ES-I3 (cell line): ENCODE measurements around the gene TSEN15.

Experiments used
- H3K36me3 ChIP-seq: 2 replicates; pipeline ENCODE4 v1.6.1; 2013; ENCODE audit warnings: mild to moderate bottlenecking, low read length, control low read depth, moderate library complexity; ENCODE audit not compliant: insufficient read depth
- H3K4me1 ChIP-seq: 2 replicates; pipeline ENCODE4 v1.6.1; 2013; ENCODE audit warnings: mild to moderate bottlenecking, control low read depth, low read length; ENCODE audit not compliant: insufficient read depth
- H3K9ac ChIP-seq: 2 replicates; pipeline ENCODE4 v1.6.1; 2013; ENCODE audit warnings: low read depth, mild to moderate bottlenecking, low read length, moderate library complexity
- H3K9me3 ChIP-seq: 2 replicates; pipeline ENCODE4 v1.6.1; 2013; ENCODE audit warnings: mild to moderate bottlenecking, low read length, moderate library complexity; ENCODE audit not compliant: control insufficient read depth, insufficient read depth

TSEN15 gene

GRCh38 chr1:184113251-184113650 is 61.7 kb downstream of the TSEN15 start:
- H3K4me1 ChIP-seq, result no peaks in the 10 kb centered on the region
- H3K36me3 ChIP-seq, result no peaks in the 10 kb centered on the region
- no peaks in the 10 kb centered on the region for H3K9me3 ChIP-seq
- H3K9ac ChIP-seq, result no peak overlapping the region

DNA sequence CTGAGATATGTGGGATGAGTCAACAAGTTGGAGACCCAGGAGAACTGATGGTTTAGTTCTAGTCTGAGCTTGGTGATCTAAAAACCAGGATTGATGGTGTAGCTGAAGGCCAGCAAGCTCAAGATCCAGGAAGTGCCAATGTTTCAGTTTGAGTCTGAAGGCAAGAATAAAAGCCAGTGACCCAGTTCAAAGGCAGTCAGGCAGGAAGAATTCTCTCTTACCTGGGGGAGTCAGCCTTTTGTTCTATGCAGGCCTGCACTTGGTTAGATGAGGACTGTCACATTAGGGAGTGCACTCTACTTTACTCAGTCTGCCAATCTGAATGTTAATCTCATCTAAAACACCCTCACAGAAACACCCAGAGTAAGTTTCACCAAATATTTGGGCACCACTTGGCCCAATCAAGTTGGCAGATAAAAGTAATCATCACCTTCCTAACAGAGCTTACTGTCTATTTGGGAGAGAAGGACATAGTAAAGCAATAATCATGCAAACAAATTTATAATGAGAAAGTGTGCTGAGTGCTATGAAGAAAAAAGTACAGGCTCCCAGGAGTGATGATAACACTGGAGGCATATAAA is 63.4 kb downstream of the TSEN15 start:
- no peaks in the 10 kb centered on the region for H3K9me3 ChIP-seq
- H3K4me1 ChIP-seq, result no peaks in the 10 kb centered on the region
- no peaks in the 10 kb centered on the region for H3K36me3 ChIP-seq
- no peak overlapping the region for H3K9ac ChIP-seq

GRCh38 chr1:184116287-184116686 is 64.8 kb downstream of the TSEN15 start:
- Histone ChIP-seq H3K36me3 (no peaks in the 10 kb centered on the region), H3K9me3 (no peaks in the 10 kb centered on the region)

DNA sequence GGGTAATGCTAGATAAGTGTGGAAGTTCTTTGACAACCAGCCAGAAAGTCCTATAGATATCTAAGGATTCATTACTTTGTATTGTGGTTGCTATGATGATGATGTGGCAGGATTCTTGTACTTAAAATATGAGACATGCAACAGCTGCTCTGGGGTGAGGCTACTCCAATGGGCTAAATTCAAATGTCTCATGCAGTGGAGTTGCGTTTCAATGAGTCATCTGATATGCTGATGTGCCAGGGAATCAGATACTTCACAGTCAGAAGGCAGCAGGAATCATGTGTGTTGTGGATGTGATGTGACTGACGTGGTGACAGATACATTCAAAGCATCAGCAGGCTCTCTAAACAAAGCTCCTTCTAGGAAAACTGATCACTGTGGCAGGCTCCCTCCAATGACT is 66.5 kb downstream of the TSEN15 start:
- Histone ChIP-seq H3K36me3 (no peaks in the 10 kb centered on the region; the same call in 1 of the 2 replicates), H3K9me3 (no peaks in the 10 kb centered on the region), H3K9ac (no peak overlapping the region), H3K4me1 (no peaks in the 10 kb centered on the region)

More at GRCh38 chr1:184116287-184116686, 64.8 kb downstream of the TSEN15 start:
- Histone ChIP-seq H3K9ac (no peak overlapping the region), H3K4me1 (no peaks in the 10 kb centered on the region)
